GM12875 (cell line): ENCODE results near the gene THADA.
A peak's percentile ranks its signal among the peaks of the same experiment; 100 is the strongest.
"Not testable (repeated sequence)": the region's sequence is repeated elsewhere in the genome, so short reads cannot be mapped to it uniquely, and the experiment has no call there.

Experiments
- H3K4me3 ChIP-seq: one replicate; pipeline ENCODE4 v1.5.1; 2011; ENCODE audit warnings: low read depth, low read length, control low read depth
- CTCF ChIP-seq: IDR thresholded peaks from 2 replicates; pipeline ENCODE4 v1.5.1; 2011; ENCODE audit warnings: low read depth, mild to moderate bottlenecking, control low read depth, inconsistent platforms, low read length, moderate library complexity, borderline replicate concordance; ENCODE audit not compliant: insufficient read depth

The THADA gene

GRCh38 chr2:43387092-43388062 lies 208.5 kb downstream of the THADA start:
- TF ChIP-seq CTCF: no peak
- peak overlapping the region; percentile 26 for H3K4me3 ChIP-seq

- H3K4me3 ChIP-seq: not testable (repeated sequence)
Measured at GRCh38 chr2:43386679-43387078, 209.2 kb downstream of the THADA start.

- no peak overlapping the region for H3K4me3 ChIP-seq
- TF ChIP-seq CTCF: no peak
Measured at GRCh38 chr2:43384143-43384542, 211.7 kb downstream of the THADA start.

- no peak for TF ChIP-seq CTCF
- H3K4me3 ChIP-seq: no peak overlapping the region
Measured at GRCh38 chr2:43383533-43383932, 212.3 kb downstream of the THADA start.

- no peak for TF ChIP-seq CTCF
- H3K4me3 ChIP-seq: no peak overlapping the region
Measured at GRCh38 chr2:43379494-43379893, 216.3 kb downstream of the THADA start.

- no peak for TF ChIP-seq CTCF
- H3K4me3 ChIP-seq: no peak overlapping the region
Measured at GRCh38 chr2:43377327-43377726, 218.5 kb downstream of the THADA start.

GRCh38 chr2:43376523-43377198 lies 219.2 kb downstream of the THADA start:
- no peak for TF ChIP-seq CTCF
- H3K4me3 ChIP-seq: no peak overlapping the region
